Adrenal gland (tissue), 12 donors: Measurements from ENCODE around the gene DGKG. TPM values are rescaled to one million over a fixed set of nuclear protein-coding genes. Genes with fewer than 3 reads are reported as not detected.

ENCODE experiments used
- DNase-seq, 7 donors: peaks; one replicate each; pipeline ENCODE4 v3.0.0-alpha.2; 2019 to 2020
- H3K27ac ChIP-seq, 5 donors: fragments of 200-600 bp; sonication (generic) in 4 of 5; 1 replicate in 3 of 5; 2 replicates in 2 of 5; pipeline versions ENCODE4 v1.5.1 to v1.8.0; 2016 to 2020; ENCODE audit warnings: mild to moderate bottlenecking in 1 of 5
- H3K27me3 ChIP-seq: fragments of 200-600 bp; 2 replicates; pipeline ENCODE4 v1.8.0; 2021
- H3K36me3 ChIP-seq, 2 donors: fragments of 200-600 bp; replicated peaks in 1 of 2; 1 replicate in 1 of 2; 2 replicates in 1 of 2; pipeline versions ENCODE4 v1.5.1 to v1.8.0; 2018 to 2022
- H3K4me1 ChIP-seq, 2 donors: fragments of 200-600 bp; replicated peaks in 1 of 2; 1 replicate in 1 of 2; 2 replicates in 1 of 2; pipeline versions ENCODE4 v1.5.1 to v1.8.0; 2018 to 2021
- H3K4me3 ChIP-seq, 4 donors: fragments of 200-600 bp; sonication (generic) in 3 of 4; one replicate each; pipeline ENCODE4 v1.5.1; 2016 to 2018
- H3K9me3 ChIP-seq, 3 donors: fragments of 200-600 bp; sonication (generic) in 1 of 3; replicated peaks in 1 of 3; 1 replicate in 2 of 3; 2 replicates in 1 of 3; pipeline versions ENCODE4 v1.5.1 to v1.8.0; 2016 to 2021
- POLR2A ChIP-seq, 2 donors: fragments of 450-650 bp; IDR thresholded peaks; one replicate each; pipeline ENCODE4 v1.6.1; 2017; ENCODE audit warnings: antibody characterized with exemption in 2 of 2, mild to moderate bottlenecking in 2 of 2, moderate library complexity in 1 of 2
- WGBS, 4 donors: extraction: QIAGEN DNeasy Blood & Tissue Kit in 2 of 4; methylation state at CpG; one replicate each; pipeline versions ENCODE4 v1.1.5 to v1.1.7; 2013 to 2017; 5-methylcytosine and 5-hydroxymethylcytosine counted together
- intact Hi-C, 2 donors: fragments of 100-400 bp; cut with DNase I; formaldehyde crosslinking; loops; one replicate each; pipeline versions ENCODE4 v1.14.1 to v1.15.0; 2022 to 2023
- polyA plus RNA-seq, 3 donors: library from polyadenylated mRNA; stranded (reverse); fragments of 200-250 nt in 2 of 3; fragments of 350-450 nt in 1 of 3; fragmentation: Illumina TruSeq in 1 of 3; extraction: RNeasy Lipid Tissue Mini Kit (QIAGEN cat#74804) in 1 of 3; gene quantifications; one replicate each; pipeline ENCODE4 v1.2.3, GENCODE V29; 2013 to 2014
- total RNA-seq, 9 donors: library from RNA; depleted of rRNA in 4 of 9; stranded (reverse); fragments of >200 nt in 4 of 9; fragments of 120-200 nt in 1 of 9; fragmentation: NEBNext Ultra II Directional in 1 of 9; extraction: Animal tissue kit (Norgen Biotek cat#: 25700) in 1 of 9; gene quantifications; one replicate each; pipeline versions ENCODE4 v1.1.0 to v1.2.4, GENCODE V29; 2013 to 2023
- TF ChIP-seq, protein P1 (sequence below), 6 experiments: fragments of 450-650 bp in 4 of 6; fragments of 200-600 bp in 2 of 6; sonication (generic) in 1 of 6; IDR thresholded peaks; 1 replicate in 5 of 6; 2 replicates in 1 of 6; pipeline versions ENCODE4 v1.5.1 to v1.8.0; 2016 to 2021; ENCODE audit warnings: antibody characterized with exemption in 6 of 6, mild to moderate bottlenecking in 2 of 6, moderate library complexity in 1 of 6
- donor health status: healthy with polysubstance abuse.
- donor health status: Bipolar disorder and iron deficiency.
- donor health status: DM: yes; HTN: yes; CAD: no.
- donor health status: DM: no; HTN: no; CAD: no.
- donor health status: DM: no; HTN: no; CAD: no.
- donor health status: DM: yes; HTN: yes; CAD: no.

The DGKG gene
- total and polyA plus RNA-seq, 12 donors: 2.9 to 43.7 (median 28.3) TPM

DNA sequence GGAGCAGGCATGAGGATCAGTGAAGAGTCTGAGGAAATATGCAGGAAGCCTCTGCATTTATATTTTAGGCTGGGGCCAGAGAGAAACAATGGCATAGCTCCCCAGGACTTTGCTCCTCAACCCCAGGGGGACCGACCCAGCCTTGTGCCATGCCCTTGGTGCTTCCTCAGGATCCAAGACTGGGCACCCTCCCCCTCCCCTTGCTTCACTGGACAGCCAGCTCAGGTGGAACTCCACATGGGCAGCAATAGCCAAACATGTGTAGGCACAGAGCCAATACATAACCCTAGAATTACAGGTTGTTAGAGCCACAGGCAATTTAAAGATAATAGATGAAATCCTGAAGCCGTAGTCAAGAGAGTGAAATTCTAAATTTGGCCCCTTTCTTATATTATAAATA lies 180.1 kb downstream of the DGKG start:
- Histone ChIP-seq H3K9me3 (no peaks in the 10 kb centered on the region), H3K4me1 (no peaks in the 10 kb centered on the region), H3K36me3 (no peaks in the 10 kb centered on the region), H3K27me3 (no peaks in the 10 kb centered on the region), H3K4me3 (no peak overlapping the region), H3K27ac (no peak overlapping the region)
- intact Hi-C loops: no loop called here
- WGBS, 4 donors: 89 to 100% (median 97%) methylated on average over 2 of the region's 2 CpGs
- DNase-seq: no peak
- no peak for TF ChIP-seq POLR2A (IDR thresholded peaks at IDR 0.05)
- TF ChIP-seq, protein P1, sequence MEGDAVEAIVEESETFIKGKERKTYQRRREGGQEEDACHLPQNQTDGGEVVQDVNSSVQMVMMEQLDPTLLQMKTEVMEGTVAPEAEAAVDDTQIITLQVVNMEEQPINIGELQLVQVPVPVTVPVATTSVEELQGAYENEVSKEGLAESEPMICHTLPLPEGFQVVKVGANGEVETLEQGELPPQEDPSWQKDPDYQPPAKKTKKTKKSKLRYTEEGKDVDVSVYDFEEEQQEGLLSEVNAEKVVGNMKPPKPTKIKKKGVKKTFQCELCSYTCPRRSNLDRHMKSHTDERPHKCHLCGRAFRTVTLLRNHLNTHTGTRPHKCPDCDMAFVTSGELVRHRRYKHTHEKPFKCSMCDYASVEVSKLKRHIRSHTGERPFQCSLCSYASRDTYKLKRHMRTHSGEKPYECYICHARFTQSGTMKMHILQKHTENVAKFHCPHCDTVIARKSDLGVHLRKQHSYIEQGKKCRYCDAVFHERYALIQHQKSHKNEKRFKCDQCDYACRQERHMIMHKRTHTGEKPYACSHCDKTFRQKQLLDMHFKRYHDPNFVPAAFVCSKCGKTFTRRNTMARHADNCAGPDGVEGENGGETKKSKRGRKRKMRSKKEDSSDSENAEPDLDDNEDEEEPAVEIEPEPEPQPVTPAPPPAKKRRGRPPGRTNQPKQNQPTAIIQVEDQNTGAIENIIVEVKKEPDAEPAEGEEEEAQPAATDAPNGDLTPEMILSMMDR (IDR thresholded peaks at IDR 0.05): no peak

- Histone ChIP-seq H3K4me1 (no peaks in the 10 kb centered on the region), H3K27ac (no peak overlapping the region), H3K27me3 (no peaks in the 10 kb centered on the region), H3K4me3 (no peak overlapping the region), H3K36me3 (no peaks in the 10 kb centered on the region), H3K9me3 (no peaks in the 10 kb centered on the region)
- no peak for DNase-seq
- no peak for TF ChIP-seq POLR2A (IDR thresholded peaks at IDR 0.05)
- TF ChIP-seq, protein P1 (IDR thresholded peaks at IDR 0.05): no peak
- WGBS, 4 donors: 78 to 86% (median 83%) methylated on average over 6 of the region's 6 CpGs
- intact Hi-C loops: no loop called here
Observed at GRCh38 chr3:186180891-186181481, 181.0 kb downstream of the DGKG start.

DNA sequence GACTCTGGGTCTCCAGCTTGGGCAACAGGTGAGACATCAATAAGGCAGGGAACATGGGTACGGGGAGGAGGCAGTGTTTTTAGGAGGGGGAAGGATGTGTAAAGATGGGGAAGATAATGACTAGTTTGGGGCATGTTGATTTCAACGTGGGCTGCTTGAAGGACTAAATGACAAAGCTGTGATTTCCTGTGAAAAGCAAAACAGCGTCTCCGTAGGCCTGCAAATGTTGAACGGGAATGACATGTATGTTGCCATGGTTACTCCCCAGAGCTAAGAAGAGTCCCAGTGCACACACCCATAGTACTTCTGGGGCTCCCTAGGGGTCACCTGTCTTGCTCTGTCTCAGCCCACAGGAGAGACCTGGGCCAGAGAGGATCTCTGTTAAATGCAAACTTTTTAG lies 181.9 kb downstream of the DGKG start:
- 77 to 86% (median 84%) methylated on average over 5 of the region's 5 CpGs for WGBS, 4 donors
- DNase-seq: no peak
- no peaks in the 10 kb centered on the region for H3K36me3 ChIP-seq
- no peak overlapping the region for H3K4me3 ChIP-seq
- H3K27me3 ChIP-seq: no peaks in the 10 kb centered on the region
- no peaks in the 10 kb centered on the region for H3K4me1 ChIP-seq
- no peak overlapping the region for H3K27ac ChIP-seq
- TF ChIP-seq, protein P1 (IDR thresholded peaks at IDR 0.05): no peak
- no peak for TF ChIP-seq POLR2A (IDR thresholded peaks at IDR 0.05)
- H3K9me3 ChIP-seq: no peaks in the 10 kb centered on the region
- intact Hi-C loops: no loop called here

GRCh38 chr3:186178412-186178811 lies 183.6 kb downstream of the DGKG start:
- no peaks in the 10 kb centered on the region for H3K4me1 ChIP-seq
- no peak for TF ChIP-seq POLR2A (IDR thresholded peaks at IDR 0.05)
- TF ChIP-seq, protein P1 (IDR thresholded peaks at IDR 0.05): no peak
- intact Hi-C loops: no loop called here
- DNase-seq: no peak
- WGBS, 4 donors: 79 to 94% (median 89%) methylated on average over 4 of the region's 4 CpGs
- no peaks in the 10 kb centered on the region for H3K36me3 ChIP-seq
- no peak overlapping the region for H3K27ac ChIP-seq
- no peaks in the 10 kb centered on the region for H3K27me3 ChIP-seq
- no peaks in the 10 kb centered on the region for H3K9me3 ChIP-seq
- no peak overlapping the region for H3K4me3 ChIP-seq
